ENCODE results near the gene LRP1B. TPM values are rescaled to one million over a fixed set of nuclear protein-coding genes. Genes with fewer than 3 reads are reported as not detected.

Gene LRP1B
- total RNA-seq, 4 donors from 2014 or later, result 0.42 to 0.71 (median 0.65) TPM

DNA sequence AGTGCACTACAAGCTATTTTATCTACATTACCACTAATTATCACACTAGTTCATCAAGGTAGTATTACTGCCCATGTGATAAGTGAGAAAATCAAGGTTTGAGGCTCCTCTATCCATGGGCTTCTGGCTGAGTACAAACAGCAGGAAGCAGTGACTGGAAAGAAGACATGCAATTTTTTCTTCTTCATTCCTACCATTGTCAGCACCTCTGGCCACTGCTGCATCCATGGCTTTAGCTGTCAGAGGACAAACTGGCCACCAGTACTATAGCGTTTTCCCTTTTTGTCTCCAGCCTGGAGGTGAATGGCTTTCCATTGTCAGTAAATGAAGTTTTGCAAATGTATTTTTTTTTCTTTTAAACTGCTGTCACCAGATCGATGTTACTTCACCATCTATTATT is 674.9 kb downstream of the LRP1B start:
- no peak for DNase-seq (ENCODE audit: extremely low spot score)
- no peak overlapping the region for H3K27ac ChIP-seq (replicated peaks in 1 of 4)
- no peaks in the 10 kb centered on the region for H3K9me3 ChIP-seq
- 58% methylated on average over 2 of the region's 2 CpGs for WGBS
- no peak for TF ChIP-seq CTCF (IDR thresholded peaks at IDR 0.05)
- no peak for TF ChIP-seq POLR2AphosphoS5 (IDR thresholded peaks at IDR 0.05)
- TF ChIP-seq EP300 (IDR thresholded peaks at IDR 0.05), result no peak
- TF ChIP-seq POLR2A (IDR thresholded peaks at IDR 0.05; ENCODE audit: low read depth), result no peak
- intact Hi-C loops (cut with DNase I), result no loop called here
- H3K27me3 ChIP-seq, result no peaks in the 10 kb centered on the region
- no peak overlapping the region for H3K4me3 ChIP-seq
- no peaks in the 10 kb centered on the region for H3K36me3 ChIP-seq
- no peaks in the 10 kb centered on the region for H3K4me1 ChIP-seq

- WGBS, result 78% methylated on average over 7 of the region's 7 CpGs
- no peak for DNase-seq (ENCODE audit: extremely low spot score)
- no peaks in the 10 kb centered on the region for H3K9me3 ChIP-seq
- intact Hi-C loops (cut with DNase I), result no loop called here
- H3K27me3 ChIP-seq, result no peaks in the 10 kb centered on the region
- H3K36me3 ChIP-seq, result no peaks in the 10 kb centered on the region
- H3K4me1 ChIP-seq, result no peaks in the 10 kb centered on the region
- no peak overlapping the region for H3K4me3 ChIP-seq
- no peak overlapping the region for H3K27ac ChIP-seq (replicated peaks in 1 of 4)
- no peak for TF ChIP-seq EP300 (IDR thresholded peaks at IDR 0.05)
- no peak for TF ChIP-seq POLR2AphosphoS5 (IDR thresholded peaks at IDR 0.05)
- no peak for TF ChIP-seq CTCF (IDR thresholded peaks at IDR 0.05)
- no peak for TF ChIP-seq POLR2A (IDR thresholded peaks at IDR 0.05; ENCODE audit: low read depth)
Observed at GRCh38 chr2:141455211-141455826, 675.5 kb downstream of the LRP1B start.

DNA sequence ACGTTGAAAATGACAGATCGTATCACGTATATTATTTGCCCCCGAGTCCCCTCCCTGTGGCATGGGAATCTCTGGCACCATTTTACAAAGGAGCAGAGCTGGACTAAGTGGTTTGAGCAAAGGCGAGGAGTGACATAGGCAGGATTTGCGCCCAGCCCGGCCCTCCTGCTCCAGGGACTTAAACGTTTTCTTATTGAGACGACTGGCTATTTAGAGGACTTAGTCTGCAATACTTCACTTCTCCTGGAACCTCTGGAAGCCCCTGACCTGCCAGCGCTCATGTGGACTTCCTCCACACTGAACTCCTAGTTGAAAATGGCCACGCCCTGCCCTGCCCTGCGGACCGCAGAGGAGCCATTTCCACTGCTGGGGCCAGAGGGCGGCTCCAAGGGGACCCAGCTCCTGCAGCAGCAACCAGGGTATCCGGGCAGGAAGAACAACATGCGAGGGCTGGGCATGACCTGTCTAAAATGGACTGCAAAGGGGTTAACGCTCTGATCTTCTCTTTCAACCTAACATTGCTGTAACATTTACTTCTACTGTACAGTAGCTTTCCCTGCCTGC is 690.7 kb downstream of the LRP1B start:
- no peaks in the 10 kb centered on the region for H3K27me3 ChIP-seq
- no peak overlapping the region for H3K27ac ChIP-seq (replicated peaks in 1 of 4)
- H3K4me3 ChIP-seq, result no peak overlapping the region
- H3K4me1 ChIP-seq, result no peaks in the 10 kb centered on the region
- peaks cover 0 to 2% (median 0%) of the 10 kb centered on the region in 4 donors for H3K9me3 ChIP-seq
- WGBS, result 91% methylated on average over 16 of the region's 17 CpGs
- H3K36me3 ChIP-seq, result no peaks in the 10 kb centered on the region
- no peak for TF ChIP-seq CTCF (IDR thresholded peaks at IDR 0.05)
- no peak for TF ChIP-seq POLR2A (IDR thresholded peaks at IDR 0.05; ENCODE audit: low read depth)
- no peak for TF ChIP-seq EP300 (IDR thresholded peaks at IDR 0.05)
- no peak for TF ChIP-seq POLR2AphosphoS5 (IDR thresholded peaks at IDR 0.05)
- DNase-seq (ENCODE audit: extremely low spot score), result no peak
- intact Hi-C loops (cut with DNase I), result no loop called here

DNA sequence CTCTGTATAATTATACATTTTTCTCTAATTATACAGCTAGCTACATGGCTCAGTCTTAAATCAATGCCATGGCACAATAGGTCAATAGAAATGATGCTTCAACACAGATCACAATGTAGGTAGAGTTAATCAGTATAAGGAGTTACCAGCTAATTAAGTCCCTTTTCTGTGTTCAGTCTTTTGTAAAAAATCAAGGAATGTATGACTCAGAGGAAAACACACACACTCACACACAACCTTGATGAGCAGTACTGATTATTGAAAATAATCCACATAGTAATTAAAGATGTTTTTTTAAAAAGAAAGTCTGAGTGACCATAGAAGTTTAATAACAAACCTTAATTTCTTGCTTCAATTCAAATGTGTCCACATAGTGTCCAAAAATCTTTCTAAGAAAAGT is 691.3 kb downstream of the LRP1B start:
- TF ChIP-seq POLR2A (IDR thresholded peaks at IDR 0.05; ENCODE audit: low read depth) (no peak), EP300 (IDR thresholded peaks at IDR 0.05) (no peak), CTCF (IDR thresholded peaks at IDR 0.05) (no peak), POLR2AphosphoS5 (IDR thresholded peaks at IDR 0.05) (no peak)
- DNase-seq (ENCODE audit: extremely low spot score), result no peak
- Histone ChIP-seq H3K27ac (replicated peaks in 1 of 4) (no peak overlapping the region), H3K4me3 (no peak overlapping the region), H3K4me1 (no peaks in the 10 kb centered on the region), H3K36me3 (no peaks in the 10 kb centered on the region), H3K9me3 (peaks cover 0 to 4% (median 0%) of the 10 kb centered on the region in 4 donors), H3K27me3 (no peaks in the 10 kb centered on the region)
- intact Hi-C loops (cut with DNase I), result no loop called here

DNA sequence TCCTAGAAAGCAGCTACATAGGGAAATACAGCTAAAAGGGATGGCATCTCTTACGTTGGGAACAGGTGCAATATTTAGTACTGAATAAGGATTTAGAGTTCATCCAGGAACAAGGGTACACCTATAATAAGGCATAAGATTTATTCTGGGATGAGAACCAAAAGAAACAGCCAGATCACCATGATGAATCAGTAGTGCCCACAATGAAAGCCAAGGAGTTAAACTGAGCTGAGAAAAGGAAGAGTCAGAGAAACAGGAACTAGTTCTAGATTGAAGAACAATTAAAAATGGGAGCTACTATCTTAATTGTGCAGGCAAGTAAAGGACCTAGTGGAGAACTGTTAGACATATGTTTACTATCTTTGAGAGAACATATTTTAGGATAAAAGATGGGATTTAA is 692.3 kb downstream of the LRP1B start:
- Histone ChIP-seq H3K9me3 (peaks cover 0 to 4% (median 0%) of the 10 kb centered on the region in 4 donors), H3K27ac (replicated peaks in 1 of 4) (no peak overlapping the region), H3K4me3 (no peak overlapping the region), H3K36me3 (no peaks in the 10 kb centered on the region), H3K4me1 (no peaks in the 10 kb centered on the region), H3K27me3 (no peaks in the 10 kb centered on the region)
- 59% methylated on average over 1 of the region's 1 CpG for WGBS
- no peak for DNase-seq (ENCODE audit: extremely low spot score)
- TF ChIP-seq POLR2AphosphoS5 (IDR thresholded peaks at IDR 0.05) (no peak), CTCF (IDR thresholded peaks at IDR 0.05) (no peak), POLR2A (IDR thresholded peaks at IDR 0.05; ENCODE audit: low read depth) (no peak), EP300 (IDR thresholded peaks at IDR 0.05) (no peak)
- intact Hi-C loops (cut with DNase I), result no loop called here

Measured in esophagus muscularis mucosa (tissue), 4 donors.